Measurements from ENCODE around the gene TRAF4.
"Not testable (repeated sequence)": the region's sequence is repeated elsewhere in the genome, so short reads cannot be mapped to it uniquely, and the experiment has no call there.

TRAF4 gene

DNA sequence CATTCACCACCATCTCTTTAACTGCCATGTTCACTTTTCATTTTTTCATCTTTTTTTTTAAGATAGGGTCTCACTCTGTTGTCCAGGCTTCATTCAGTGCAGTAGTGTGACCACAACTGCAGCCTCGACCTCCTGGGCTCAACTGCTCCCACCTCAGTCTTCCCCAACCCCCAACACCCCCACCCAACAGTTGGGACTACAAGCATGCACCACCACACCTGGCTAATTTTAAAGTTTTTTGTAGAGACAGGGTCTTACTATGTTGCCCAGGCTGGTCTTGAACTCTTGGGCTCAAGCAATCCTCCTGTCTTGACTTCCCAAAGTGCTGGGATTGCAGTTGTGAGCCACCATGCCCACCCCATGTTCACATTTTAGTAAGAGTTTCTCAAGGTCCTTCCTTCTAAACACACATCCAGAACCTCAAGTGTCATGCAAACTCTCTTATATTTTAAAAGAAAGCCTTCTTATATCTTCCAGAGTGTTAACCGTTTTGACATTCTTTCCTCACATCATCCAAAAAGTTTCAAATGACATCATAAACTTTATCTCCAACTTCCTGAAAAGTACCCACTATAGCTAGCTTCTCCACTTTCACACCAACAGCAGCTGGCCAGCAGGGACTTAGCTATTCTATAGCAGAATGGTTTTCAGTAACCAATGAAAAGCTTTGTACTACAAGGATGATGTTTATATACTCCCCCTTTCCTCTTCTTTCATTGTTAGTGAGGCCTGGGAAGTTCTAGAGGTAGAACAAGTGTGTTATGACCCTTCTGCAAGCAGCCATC is 49.3 kb downstream of the TRAF4 start:
- DNase-seq (ENCODE audit: low spot score): no peak

DNA sequence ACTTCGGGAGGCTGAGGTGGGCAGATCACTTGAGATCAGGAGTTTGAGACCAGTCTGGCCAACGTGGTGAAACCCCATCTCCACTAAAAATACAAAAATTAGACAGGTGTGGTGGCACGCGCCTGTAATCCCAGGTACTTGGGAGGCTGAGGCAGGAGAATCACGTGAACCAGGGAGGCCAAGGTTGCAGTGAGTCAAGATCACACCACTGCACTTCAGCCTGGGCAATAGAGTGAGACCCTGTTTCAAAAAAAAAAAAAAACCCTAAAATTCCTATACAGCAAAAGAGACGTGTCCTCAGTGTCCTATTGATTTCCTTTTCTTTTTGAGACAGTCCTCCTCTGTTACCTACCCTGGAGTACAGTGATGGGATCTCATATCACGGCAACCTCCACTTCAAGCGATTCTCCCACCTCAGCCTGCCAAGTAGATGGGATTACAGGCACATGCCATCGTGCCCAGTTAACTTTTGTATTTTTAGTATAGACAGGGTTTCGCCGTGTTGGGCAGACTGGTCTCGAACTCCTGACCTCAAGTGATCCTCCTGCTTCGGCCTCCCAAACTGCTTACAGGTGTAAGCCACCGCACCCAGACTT is 51.1 kb downstream of the TRAF4 start:
- DNase-seq (ENCODE audit: low spot score): not testable (repeated sequence)

DNA sequence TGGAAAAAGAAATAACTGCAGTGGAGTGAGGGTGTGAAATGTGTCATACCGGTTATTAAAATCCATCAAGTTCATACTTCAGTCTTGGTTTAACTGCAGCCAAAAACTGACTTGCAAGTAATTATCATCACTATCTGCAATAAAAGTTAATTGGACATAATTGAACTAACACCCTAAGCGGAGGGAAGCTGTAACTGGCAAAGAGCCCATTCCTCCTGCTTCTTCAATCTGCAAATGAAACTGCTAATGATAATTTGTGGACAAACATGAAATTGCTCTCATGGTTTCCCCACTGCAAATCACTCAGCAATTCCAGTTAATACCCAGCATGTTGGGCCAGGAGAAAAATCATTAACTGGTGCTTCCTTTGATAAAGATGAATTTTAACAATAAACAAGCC is 52.3 kb downstream of the TRAF4 start:
- no peak for DNase-seq (ENCODE audit: low spot score)
